Measurements from ENCODE around the gene TAL1.
"Not testable (repeated sequence)": the region's sequence is repeated elsewhere in the genome, so short reads cannot be mapped to it uniquely, and the experiment has no call there.

Gene TAL1

GRCh38 chr1:47210666-47211065 is 21.4 kb downstream of the TAL1 start:
- no peak for DNase-seq

- DNase-seq: no peak
Observed at GRCh38 chr1:47209725-47210325, 22.2 kb downstream of the TAL1 start.

GRCh38 chr1:47209091-47209490 is 22.9 kb downstream of the TAL1 start:
- no peak for DNase-seq

DNA sequence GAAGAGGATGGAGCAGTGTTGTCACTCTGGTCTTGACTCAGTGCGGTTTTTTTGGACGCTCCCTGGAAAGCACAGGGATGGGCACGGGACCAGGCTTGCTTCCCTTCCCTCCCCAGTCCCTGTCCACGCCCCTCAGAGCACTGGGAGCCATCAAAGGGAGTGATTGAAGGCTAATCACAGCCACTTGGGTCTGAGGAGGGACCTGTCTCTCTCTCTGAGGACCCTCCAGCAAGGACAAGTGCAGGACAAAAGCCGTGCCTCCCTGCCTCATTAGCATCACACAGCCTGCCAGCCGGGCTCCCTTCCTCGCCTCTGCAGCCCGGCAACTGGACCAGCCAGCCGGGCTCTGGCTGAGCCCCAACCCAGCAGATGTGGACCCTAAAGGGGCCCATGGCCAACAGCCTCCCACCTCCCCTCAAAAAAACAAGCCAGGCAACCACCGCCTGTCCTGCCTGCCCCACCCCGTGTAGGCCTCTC is 23.6 kb downstream of the TAL1 start:
- DNase-seq: no peak

- DNase-seq: no peak
Observed at GRCh38 chr1:47207803-47208373, 24.1 kb downstream of the TAL1 start.

GRCh38 chr1:47205918-47206317 is 26.1 kb downstream of the TAL1 start:
- no peak for DNase-seq

GRCh38 chr1:47203504-47203903 is 28.5 kb downstream of the TAL1 start:
- DNase-seq: not testable (repeated sequence)

DNA sequence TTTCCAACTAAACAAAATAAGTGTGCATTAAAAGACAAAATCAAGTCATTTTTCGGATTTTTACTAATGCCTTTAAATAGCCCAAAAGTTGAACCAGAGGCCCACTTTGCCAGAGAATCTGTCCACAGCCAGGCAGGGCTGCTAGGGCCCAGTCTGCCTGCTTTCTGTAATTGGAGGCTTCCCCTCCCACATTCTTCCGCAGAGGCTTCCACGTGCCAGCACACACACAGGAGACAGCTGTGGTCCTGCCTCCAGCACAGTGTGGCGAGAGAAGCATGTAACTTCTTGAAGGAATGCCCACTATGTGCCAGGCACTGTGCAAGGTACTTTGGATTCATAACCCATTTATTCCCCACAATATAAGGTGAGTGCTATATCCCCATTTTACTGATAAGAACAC is 30.8 kb downstream of the TAL1 start:
- DNase-seq: no peak

DNA sequence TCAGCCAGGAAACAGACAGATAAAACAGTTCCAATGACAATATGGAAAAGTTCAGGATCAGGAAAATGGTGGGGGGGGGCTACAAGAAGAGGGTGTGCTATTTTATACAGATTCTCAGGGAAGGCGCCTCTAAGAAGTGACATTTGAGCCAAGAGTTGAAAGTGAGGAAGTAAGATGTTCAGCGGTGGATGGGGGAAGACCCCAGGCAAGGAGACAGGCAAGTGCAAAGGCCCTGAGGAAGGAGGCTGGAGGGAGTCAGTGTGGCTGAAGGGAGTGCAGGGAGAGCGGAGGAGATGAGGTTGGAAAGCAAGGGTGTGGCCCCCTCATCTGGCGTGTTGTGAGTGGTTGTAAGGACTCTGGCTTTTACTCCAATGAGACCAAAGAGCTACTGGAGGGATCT is 33.8 kb downstream of the TAL1 start:
- no peak for DNase-seq

DNA sequence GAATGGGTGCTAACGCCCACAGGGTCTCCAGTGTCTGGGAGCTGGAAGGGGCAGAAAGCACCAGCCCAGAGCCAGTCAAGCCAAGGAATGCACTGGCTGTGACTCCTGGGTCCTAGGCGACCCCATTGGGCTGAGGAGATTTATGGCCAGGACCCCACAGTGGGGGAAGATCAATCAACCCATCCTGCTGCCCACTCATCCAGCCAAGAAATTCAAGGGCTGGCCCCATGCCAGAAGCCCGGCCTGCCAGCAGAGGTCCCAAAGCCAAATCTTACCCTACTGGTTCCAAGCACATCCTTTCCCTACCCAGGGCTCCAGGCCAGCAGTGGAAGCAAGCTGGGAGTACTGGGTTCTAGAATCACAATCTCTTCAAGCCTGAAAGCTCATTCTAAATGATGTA is 35.4 kb downstream of the TAL1 start:
- no peak for DNase-seq

DNA sequence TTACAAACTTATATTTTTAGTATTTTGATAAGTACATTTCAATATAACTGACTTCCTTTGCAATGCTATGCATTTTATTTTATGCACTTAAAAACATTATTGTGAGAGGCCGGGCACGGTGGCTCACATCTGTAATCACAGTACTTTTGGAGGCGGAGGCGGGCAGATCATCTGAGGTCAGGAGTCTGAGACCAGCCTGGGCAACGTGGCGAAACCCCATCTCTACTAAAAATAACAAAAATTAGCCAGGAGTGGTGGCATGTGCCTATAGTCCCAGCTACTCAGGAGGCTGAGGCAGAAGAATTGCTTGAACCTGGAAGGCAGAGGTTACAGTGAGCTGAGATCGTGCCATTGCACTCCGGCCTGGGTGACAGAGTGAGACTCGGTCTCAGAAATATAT is 36.0 kb downstream of the TAL1 start:
- not testable (repeated sequence) for DNase-seq

DNA sequence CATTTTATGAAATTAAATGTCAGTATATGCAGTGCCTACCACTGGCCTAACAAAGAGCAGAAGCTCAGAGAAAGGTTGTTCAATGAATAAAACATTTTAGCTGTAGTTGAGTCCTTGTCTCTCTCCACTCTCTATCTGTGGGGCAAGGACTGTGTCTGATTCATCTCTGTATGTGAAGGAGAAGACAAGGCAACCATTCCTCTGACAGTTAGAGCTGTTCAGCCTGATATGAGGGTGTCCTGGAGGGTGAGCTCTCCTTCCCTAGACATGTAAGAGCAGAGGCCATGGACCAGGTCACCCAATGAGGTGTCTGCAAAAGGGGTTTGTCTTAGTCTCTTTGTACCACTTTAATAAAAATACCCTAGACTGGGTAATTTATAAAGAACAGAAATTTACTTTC is 37.7 kb downstream of the TAL1 start:
- DNase-seq: no peak

DNA sequence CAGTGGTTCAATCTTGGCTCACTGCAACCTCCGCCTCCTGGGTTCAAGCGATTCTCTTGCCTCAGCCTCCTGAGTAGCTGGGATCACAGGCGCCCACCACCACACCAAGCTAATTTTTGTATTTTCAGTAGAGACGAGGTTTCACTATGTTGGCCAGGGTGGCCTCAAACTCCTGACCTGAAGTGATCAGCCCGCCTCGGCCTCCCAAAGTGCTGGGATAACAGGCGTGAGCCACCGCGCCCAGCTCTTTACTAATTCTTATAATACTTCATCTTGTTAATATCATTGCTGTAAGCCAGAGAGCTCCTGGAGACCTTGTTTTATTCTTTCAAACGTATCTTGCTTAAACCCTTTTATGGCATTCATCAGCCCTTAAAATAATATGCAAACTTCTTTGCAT is 38.5 kb downstream of the TAL1 start:
- DNase-seq: not testable (repeated sequence)

- peak; percentile 77 for DNase-seq
Observed at GRCh38 chr1:47192458-47193384, 39.3 kb downstream of the TAL1 start.

GRCh38 chr1:47191940-47192457 is 40.0 kb downstream of the TAL1 start:
- DNase-seq: no peak

DNA sequence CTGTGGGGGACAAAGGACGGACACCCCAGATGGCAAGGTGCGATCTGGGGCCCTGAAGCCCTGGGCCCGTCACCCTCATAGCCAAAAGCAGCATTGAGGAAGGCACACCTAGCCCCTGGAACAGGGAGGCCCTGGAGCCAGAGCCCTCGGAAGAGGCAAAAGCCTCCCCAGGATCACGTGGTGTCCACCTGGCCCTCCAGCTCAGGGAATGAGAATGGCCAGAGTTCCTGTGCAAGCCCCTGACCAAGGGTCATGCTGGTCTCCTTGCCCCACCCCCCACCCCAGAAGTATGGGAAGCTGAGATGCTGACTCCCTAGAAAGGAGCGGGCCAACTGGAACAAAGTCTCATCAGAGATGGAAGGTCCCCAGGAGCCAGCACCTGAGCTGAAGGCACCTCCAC is 41.2 kb downstream of the TAL1 start:
- DNase-seq: no peak

DNA sequence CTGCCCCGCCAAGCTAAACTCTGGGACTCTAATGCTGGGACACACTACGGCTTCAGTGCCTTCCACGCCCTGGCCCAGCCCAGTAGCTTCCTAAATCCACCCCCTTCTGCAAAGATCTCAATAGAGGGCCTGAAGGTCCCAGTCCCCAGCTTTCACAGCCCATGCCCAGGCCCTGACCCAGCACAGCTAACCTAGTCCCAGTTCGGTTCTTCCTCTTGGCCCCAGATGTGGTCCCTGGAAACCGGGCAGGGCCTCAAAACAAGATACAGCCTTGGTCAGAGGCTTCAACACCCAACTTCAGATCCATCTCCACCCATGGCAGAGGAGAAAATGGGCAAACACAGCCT is 41.5 kb downstream of the TAL1 start:
- DNase-seq: no peak

DNA sequence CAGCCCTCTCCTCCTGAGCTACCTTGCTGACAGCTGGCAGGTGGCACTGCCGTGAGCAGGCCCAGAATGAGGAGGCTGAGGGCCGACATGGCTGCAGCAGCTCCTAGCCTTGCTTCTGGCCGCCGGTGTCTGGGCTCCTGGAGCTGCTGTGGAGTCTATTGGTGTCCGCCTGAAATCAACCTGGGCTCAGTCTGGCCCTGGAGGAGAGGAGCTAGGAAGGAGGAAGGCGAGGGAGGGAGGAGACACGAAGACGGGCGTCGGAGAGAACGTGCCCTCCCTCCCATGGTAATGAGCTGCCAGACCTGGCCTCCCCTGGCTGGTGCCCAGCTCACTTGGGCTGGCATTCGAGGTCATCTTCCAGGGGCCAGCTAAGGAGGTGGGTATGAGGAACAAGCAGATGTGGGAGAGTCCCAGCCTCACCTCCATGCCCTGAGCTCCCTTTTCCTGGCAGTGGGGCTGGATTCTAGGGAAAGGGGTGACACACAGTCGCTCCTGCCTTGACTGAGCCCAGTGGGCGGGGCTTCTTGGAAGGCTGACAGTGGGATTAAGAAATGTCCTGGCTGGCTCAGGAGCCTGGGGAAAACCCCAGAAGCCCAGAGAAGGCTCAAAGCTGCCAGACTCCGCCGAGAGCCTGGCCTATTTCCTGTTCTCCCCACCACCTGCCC is 42.0 kb downstream of the TAL1 start, which contains the start of gene PDZK1IP1:
Gene PDZK1IP1, minus strand, starts transcription at position 193 of the 665 bp plus-strand sequence. Its CDS starts 104 bp downstream, at position 89.
- DNase-seq: no peak

GRCh38 chr1:47188791-47189785 is 42.9 kb downstream of the TAL1 start:
- no peak for DNase-seq

DNA sequence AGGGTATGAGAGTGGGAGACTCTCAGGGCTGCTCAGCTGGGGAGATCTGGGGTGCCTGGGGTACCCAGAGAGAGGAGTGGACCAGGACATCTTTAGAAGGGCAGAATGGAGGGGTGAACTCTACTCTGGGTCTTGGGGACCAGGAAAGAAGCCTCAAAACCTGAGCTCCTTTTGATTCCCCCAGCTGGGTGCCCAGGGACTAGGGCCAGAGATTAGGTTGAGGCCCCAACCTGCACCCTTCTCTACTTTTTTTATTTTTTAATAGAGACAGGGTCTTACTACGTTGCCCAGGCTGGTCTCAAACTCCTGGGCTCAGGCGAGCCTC is 44.1 kb downstream of the TAL1 start:
- no peak for DNase-seq

- no peak for DNase-seq
Observed at GRCh38 chr1:47187231-47187925, 44.6 kb downstream of the TAL1 start.
